GM12864 (cell line): Measurements from ENCODE around the gene ANTXRL.

ENCODE experiments used
- DNase-seq: peaks from one replicate; pipeline ENCODE4 v3.0.0-alpha.2; 2011; ENCODE audit warnings: low read depth
- H3K4me3 ChIP-seq: 2 replicates; pipeline ENCODE4 v1.5.1; 2011; ENCODE audit warnings: mild to moderate bottlenecking, low read depth, low read length, control low read depth
- CTCF ChIP-seq: IDR thresholded peaks from 2 replicates; pipeline ENCODE4 v1.5.1; 2011; ENCODE audit warnings: low read depth, mild to moderate bottlenecking, moderate library complexity, low read length, control low read depth, inconsistent platforms; ENCODE audit errors: missing control alignments

Gene ANTXRL

GRCh38 chr10:46319389-46319788, 32.6 kb downstream of the ANTXRL start:
- no peak overlapping the region for H3K4me3 ChIP-seq
- no peak for DNase-seq
- TF ChIP-seq CTCF = no peak

- no peak for DNase-seq
- no peak for TF ChIP-seq CTCF
- H3K4me3 ChIP-seq = no peak overlapping the region
Observed at GRCh38 chr10:46321770-46322169, 35.0 kb downstream of the ANTXRL start.

GRCh38 chr10:46323176-46323575, 36.4 kb downstream of the ANTXRL start:
- no peak for TF ChIP-seq CTCF
- H3K4me3 ChIP-seq = no peak overlapping the region
- DNase-seq = no peak

- DNase-seq = no peak
- H3K4me3 ChIP-seq = no peak overlapping the region
- TF ChIP-seq CTCF = no peak
Observed at GRCh38 chr10:46325021-46325420, 38.2 kb downstream of the ANTXRL start.

- H3K4me3 ChIP-seq = no peak overlapping the region
- no peak for TF ChIP-seq CTCF
- no peak for DNase-seq
Observed at GRCh38 chr10:46326066-46326465, 39.3 kb downstream of the ANTXRL start.

GRCh38 chr10:46326971-46327370, 40.2 kb downstream of the ANTXRL start:
- no peak overlapping the region for H3K4me3 ChIP-seq

More at GRCh38 chr10:46326971-46327370, 40.2 kb downstream of the ANTXRL start:
- no peak for DNase-seq
- no peak for TF ChIP-seq CTCF
